NCI-H146 (cell line): Measurements from ENCODE around the gene CASP9.
"Not testable (repeated sequence)": the region's sequence is repeated elsewhere in the genome, so short reads cannot be mapped to it uniquely, and the experiment has no call there.

Experiments used
- DNase-seq: peaks from one replicate; lab custom pipeline; 2025; lab: John Stamatoyannopoulos, UW

The CASP9 gene

GRCh38 chr1:15500184-15501178 is 23.5 kb downstream of the CASP9 start:
- no peak for DNase-seq

DNA sequence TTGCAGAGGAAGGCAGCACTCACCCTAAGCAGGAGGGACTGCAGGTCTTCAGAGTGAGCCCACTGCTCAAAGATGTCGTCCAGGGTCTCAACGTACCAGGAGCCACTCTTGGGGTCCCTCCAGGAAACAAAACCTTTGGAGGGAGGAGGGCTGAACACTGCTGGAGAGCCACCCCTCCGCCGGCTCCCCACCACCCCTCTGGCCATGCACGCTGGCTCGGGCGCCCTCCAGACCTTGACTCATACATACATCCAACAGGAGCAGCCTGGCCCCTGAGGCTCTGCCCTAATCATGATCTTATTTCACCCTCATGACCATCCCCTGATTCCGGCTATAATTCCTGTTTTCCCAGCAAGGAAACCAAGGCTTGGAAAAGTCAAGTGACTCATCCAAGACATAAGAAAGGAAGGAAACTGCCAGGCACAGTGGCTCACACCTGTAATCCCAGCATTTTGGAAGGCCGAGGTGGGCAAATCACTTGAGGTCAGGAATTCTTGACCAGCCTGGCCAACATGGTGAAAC is 30.1 kb downstream of the CASP9 start:
- DNase-seq = no peak

DNA sequence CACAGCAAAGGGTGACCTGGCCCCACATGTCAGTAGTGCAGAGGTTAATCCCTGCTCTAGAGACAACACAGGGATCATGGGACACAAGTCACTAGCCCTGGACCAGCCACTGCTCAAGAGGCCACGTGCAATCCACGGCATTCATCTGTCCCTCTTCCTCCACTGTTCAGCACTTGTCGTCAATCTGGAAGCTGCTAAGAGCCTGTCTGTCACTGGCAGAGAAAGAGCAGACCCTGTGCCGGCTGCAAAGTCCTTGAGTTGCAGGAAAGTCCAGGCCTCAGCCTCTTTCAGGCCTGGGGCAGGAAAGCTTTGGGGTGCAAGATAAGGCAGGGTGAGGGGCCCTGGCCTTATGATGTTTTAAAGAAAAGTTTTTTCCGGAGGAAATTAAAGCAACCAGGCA is 31.4 kb downstream of the CASP9 start:
- no peak for DNase-seq

DNA sequence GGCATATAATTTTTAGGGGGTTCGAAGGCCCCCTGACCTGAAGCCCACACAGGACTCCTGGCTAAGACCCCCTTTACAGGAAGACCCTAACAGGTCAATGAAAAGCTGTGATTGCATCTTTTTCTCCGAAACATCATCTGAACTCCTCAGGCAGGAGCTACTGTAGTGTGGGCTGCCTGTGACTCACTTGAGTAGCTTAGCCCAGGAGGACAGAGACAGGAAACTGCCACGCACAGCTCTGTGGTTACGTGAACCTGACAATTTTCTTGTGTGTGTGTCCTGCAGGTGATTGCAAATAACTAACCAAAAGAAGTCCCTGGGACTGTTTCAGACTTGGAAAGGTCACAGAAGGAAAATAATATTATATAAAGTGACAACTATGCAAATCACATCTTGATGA is 33.0 kb downstream of the CASP9 start:
- DNase-seq = not testable (repeated sequence)

DNA sequence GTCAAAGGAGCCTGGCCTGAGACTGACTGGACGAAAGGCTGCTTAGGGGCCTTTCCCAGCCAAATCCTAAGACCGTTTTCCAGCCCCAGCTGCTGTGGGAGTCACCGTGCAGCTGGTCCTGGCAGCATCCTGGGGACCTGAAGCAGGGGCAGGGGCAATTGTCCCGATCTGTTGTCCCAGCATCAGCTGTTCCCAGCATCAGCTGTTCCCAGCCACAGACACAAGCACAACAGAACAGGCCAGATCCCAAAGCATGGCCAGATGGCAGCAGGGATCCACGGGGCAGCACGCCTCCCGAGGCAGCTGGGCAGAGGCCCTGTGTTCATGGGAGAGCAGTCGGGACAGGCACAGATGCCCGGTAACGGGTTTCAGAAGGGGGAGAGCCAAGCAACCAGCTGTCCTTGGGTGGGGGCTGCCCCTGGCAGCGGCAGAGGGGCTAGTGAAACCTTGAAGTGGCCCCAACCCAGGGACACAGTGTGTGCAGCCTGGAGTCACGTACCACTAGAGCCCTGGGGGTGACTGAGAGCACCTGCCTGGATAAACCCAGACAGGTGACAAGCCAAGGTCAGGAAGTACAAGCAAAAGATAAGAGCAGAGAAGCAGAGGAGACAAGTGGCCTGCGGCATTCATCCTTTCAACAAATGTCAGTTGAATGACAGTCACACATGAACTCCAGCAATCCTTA is 34.8 kb downstream of the CASP9 start:
- DNase-seq = peak; percentile 83

- no peak for DNase-seq
These were observed 35.6 kb downstream of the CASP9 start for GRCh38 chr1:15488371-15488770.

- DNase-seq = not testable (repeated sequence)
These were observed 37.0 kb downstream of the CASP9 start for GRCh38 chr1:15486844-15487610.

GRCh38 chr1:15485636-15486035 is 38.4 kb downstream of the CASP9 start:
- no peak for DNase-seq

DNA sequence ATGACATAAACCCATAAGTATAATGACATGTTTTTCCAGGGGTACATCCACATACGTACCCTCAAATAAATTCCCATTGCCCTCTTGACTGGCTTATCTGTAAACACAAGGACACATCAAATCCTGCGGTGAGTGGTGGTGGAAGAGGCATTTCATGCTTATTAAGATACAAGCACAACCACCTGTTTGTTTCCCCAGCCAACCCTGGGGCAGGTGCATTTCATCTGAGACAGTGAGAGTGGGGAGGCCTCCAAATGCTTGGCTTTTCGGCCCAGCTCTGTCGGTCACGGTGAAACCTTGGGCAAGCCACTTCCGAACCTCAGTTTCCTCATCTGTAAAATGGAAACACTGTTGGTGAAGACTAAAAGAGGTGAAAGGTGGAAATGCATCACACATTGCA is 39.6 kb downstream of the CASP9 start:
- not testable (repeated sequence) for DNase-seq

- no peak for DNase-seq
These were observed 40.0 kb downstream of the CASP9 start for GRCh38 chr1:15483971-15484370.

DNA sequence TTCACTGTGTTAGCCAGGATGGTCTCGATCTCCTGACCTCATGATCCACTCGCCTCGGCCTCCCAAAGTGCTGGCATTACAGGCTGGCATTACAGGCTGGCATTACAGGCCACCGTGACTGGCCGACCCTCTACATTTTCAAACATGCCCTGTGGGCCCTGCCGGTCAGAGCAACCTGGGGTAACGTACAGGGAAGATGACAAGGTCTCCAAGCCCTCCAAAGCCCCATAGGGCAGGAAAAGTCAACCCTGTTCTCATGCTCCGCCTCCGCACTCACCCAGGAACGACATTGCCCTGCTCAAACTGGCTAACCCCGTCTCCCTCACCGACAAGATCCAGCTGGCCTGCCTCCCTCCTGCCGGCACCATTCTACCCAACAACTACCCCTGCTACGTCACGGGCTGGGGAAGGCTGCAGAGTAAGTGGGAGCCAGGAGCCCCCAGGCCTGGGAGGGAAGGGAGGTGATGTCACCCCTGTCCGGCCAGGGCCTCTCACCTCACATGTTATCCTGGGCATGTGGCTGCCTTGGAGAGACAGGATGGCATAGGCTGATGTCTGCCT is 41.0 kb downstream of the CASP9 start:
- DNase-seq = not testable (repeated sequence)

- not testable (repeated sequence) for DNase-seq
These were observed 41.6 kb downstream of the CASP9 start for GRCh38 chr1:15482455-15482854.

DNA sequence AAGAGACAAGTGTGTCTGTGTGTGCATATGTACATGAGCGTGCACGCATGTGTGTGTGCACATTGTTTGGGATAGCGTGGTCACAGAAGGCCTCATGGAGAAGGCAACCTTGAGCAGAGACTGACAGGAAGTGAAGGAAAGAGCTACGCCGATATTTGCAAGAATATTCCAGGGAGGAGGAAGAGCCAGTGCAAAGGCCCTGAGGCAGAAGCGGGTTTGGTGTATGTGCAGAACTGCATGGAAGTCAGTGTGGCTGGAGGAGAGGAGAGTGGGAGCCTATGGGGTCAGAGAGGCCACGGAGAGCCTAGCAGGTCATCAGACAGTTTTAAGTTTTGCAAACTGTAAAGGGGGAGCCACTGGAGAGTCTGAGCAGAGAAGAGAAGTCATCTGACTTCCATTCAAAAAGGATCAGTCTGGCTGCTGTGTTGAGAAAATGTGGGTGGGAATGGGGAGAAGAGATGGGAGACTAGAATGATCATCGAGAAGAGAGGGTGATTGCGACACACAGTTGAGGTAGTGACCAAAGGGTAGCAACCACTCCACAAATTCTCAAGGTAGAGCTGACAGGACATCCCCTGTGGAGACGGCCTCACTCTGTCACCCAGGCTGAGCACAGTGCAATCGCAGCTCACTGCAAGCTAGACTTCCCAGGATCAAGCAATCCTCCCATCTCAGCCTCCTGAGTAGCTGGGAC is 44.2 kb downstream of the CASP9 start:
- no peak for DNase-seq

- DNase-seq = no peak
These were observed 46.3 kb downstream of the CASP9 start for GRCh38 chr1:15477646-15478212.

DNA sequence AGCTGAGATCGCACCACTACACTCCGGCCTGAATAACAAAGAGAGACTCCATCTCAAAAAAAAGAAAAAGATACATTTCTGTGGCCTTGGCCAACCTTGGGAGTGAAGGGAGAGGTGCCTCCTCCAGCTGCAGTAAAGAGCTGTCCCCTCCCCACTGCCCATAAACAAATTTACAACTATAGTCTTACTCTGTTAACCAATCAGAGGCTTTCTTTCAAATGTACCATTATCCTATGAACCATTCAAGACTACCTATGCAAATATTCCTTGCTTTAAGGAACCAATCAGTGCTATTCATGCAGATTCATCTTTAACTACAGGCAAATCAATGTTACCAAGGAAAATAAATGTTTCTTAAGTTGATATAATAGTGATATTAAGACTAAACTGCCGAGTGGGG is 47.1 kb downstream of the CASP9 start:
- DNase-seq = no peak

DNA sequence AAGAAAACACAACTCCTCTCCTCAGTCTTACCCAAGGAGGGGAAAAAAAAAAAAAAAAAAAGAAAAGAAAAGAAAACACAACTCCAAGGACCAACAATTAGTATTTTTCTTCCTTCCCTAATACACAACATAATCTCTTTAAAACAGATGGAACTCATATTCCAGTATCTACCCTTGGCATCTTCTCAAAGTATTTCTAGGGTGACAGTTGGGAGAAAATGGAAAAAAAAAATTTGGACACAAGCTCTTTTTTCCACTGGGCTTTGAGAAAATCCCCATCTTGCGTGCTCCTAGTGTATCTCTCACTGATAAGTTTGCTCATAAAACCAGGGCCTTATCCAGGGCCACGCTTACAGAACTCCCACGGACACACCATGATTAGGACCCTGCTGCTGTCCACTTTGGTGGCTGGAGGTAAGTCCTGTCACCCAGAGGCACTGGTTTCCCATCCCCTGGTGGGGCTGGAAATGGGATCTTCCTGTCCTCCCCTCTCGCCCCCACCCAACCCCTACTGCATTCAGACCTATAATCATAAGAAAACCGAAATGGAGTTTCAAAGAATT is 48.2 kb downstream of the CASP9 start, which contains the start of gene CELA2B:
TSS of gene CELA2B (plus strand) at position 353 of the 563 bp plus-strand sequence. CDS start at position 375, 22 bp downstream.
- no peak for DNase-seq

GRCh38 chr1:15472587-15472986 is 51.4 kb downstream of the CASP9 start:
- no peak for DNase-seq

DNA sequence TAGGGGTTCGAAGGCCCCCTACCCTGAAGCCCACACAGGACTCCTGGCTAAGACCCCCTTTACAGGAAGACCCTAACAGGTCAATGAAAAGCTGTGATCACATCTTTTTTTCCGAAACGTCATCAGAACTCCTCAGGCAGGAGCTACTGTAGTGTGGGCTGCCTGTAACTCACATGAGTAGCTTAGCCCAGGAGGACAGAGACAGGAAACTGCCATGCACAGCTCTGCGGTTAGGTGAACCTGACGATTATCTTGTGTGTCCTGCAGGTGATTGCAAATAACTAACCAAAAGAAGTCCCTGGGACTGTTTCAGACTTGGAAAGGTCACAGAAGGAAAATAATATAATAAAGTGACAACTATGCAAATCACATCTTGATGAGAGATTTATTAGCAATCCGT is 52.3 kb downstream of the CASP9 start:
- not testable (repeated sequence) for DNase-seq

DNA sequence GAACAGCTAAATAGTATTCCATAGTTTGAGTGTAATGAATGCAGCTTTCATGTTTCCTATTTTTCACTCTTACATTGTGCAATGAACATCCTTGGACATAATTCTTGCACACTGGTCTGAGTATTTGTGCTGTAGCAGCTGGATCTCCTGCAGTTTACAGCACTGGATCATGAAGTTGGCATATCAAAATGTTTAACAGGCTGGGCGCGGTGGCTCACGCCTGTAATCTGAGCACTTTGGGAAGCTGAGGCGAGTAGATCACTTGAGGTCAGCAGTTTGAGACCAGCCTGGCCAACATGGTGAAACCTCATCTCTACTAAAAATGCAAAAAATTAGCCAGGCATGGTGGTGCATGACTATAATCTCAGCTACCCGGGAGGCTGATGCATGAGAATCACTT is 52.9 kb downstream of the CASP9 start:
- DNase-seq = not testable (repeated sequence)

DNA sequence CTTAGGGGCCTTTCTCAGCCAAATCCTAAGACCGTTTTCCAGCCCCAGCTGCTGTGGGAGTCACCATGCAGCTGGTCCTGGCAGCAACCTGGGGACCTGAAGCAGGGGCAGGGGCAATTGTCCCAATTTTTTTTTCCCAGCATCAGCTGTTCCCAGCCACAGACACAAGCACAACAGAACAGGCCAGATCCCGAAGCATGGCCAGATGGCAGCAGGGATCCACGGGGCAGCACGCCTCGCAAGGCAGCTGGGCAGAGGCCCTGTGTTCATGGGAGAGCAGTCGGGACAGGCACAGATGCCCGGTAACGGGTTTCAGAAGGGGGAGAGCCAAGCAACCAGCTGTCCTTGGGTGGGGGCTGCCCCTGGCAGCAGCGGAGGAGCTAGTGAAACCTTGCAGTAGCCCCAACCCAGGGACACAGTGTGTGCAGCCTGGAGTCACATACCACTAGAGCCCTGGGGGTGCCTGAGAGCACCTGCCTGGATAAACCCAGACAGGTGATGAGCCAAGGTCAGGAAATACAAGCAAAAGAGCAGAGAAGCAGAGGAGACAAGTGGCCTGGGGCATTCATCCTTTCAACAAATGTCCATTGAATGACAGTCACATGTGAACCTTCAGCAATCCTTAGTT is 54.1 kb downstream of the CASP9 start:
- peak; percentile 51 for DNase-seq
